DMS79 treated with DMSO at 0.1 percent for 48 hours (cell line): ENCODE measurements around the gene ALKBH2.
A peak's percentile ranks its signal among the peaks of the same experiment; 100 is the strongest.

ENCODE experiments used
- DNase-seq: peaks from one replicate; lab custom pipeline; 2025; lab: John Stamatoyannopoulos, UW

The ALKBH2 gene

GRCh38 chr12:109113661-109114321, 20.5 kb upstream of the ALKBH2 start:
- no peak for DNase-seq

GRCh38 chr12:109112720-109113465, 19.6 kb upstream of the ALKBH2 start:
- DNase-seq = no peak

GRCh38 chr12:109110988-109111495, 17.8 kb upstream of the ALKBH2 start:
- no peak for DNase-seq

- no peak for DNase-seq
Observed at GRCh38 chr12:109109746-109110350, 16.6 kb upstream of the ALKBH2 start.

DNA sequence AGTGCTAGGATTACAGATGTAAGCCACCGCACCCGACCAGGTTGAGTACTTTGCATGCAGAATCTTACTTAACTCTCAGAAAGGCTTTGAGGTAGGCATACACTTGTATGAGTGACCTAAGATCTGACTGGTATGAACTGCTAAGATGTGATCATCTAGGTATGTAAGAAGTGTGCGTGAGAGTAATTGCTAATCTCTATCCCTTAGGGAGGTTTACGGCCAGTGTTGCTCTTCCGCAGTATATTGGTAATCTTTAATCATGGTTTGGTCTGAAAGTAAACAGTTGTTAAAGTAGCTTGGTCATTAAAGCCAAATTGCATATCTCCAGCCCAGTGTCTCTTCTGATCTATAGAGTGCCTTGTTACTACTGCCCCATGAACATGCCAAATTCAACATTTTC, 11.9 kb upstream of the ALKBH2 start:
- DNase-seq = no peak

GRCh38 chr12:109102491-109102890, 9.2 kb upstream of the ALKBH2 start:
- no peak for DNase-seq

GRCh38 chr12:109100741-109101140, 7.5 kb upstream of the ALKBH2 start:
- DNase-seq = no peak

DNA sequence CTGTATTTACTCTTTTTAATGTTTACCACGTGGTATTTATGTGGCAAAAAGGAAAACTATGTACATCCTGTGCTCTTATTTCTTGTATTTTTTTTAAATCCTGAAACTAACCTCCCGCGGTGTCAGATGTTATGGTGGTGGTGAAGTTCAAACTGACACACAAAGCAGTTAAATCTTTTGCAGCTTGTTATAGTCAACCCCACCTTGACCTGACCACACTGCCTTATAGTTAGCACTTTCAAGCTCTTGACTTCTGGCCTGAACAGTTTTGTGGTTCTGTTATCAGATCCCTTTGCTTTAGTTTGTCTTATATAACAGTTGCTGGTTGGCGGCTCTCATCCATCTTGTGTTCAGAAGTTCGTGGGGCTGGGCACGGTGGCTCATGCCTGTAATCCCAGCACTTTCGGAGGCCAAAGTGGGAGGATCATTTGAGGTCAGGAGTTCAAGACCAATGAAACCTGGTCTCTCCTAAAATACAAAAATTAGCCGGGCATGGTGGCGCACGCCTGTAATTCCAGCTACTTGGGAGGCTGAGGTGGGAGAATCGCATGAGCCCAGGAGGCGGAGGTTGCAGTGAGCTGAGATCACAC, 6.3 kb upstream of the ALKBH2 start:
- DNase-seq = no peak

DNA sequence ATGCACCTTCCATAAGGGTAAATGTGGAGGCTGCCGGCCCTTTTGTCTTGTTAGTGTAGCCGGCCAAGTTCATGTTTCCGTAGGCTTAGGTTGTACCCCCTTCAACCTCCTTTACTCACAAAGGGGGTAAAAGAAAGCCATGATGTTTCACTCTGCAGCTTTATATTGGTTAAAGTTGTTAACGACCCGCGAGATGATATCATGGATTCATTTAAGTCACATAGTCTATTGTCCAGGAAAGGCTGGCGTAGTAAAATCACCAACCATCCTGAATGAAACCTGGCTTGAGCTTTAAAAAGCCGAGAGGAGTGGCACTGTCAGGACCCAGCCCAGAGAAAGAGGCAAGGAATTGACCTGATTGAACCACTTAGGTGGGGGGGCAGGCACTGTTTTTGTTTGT, 5.4 kb upstream of the ALKBH2 start:
- no peak for DNase-seq

DNA sequence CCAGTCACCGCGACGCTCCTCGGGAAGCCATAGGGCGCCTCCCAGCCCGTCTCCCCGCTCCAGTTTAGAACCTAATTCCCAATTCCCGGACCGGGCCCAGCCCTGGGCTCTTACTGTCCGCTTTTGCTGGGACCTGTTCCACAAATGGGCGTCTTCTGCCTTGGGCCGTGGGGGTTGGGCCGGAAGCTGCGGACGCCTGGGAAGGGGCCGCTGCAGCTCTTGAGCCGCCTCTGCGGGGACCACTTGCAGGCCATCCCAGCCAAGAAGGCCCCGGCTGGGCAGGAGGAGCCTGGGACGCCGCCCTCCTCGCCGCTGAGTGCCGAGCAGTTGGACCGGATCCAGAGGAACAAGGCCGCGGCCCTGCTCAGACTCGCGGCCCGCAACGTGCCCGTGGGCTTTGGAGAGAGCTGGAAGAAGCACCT, 4.9 kb upstream of the ALKBH2 start:
- DNase-seq = peak; percentile 43

DNA sequence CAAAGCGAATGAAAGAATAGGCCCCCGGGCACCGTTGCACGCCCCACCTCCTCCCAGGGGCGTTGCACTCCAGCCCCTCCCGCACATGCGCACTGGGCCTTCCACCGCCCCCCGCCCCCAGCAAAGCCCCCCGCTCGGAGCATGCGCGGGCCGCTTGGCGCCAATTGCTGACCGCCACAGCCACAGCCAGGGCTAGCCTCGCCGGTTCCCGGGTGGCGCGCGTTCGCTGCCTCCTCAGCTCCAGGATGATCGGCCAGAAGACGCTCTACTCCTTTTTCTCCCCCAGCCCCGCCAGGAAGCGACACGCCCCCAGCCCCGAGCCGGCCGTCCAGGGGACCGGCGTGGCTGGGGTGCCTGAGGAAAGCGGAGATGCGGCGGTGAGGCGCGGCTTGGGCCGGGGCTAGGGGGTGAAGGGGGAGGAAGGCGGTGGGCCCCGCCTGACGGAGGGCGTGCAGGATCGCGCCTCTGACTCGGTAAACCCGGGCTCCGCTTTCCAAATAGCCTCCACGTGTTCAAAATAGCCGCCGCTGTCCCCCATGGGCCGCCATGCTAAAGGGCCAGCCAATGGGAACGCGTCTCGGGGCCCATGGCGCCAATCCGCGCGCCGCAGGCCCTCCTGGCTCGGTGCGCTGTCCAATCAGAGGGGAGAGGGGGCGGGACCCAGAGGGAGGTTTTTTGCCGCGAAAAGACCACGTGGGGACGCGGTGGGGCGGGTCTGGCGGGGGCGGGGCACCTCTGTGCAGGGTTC, 4.3 kb upstream of the ALKBH2 start, which contains the start of gene UNG:
Gene UNG (plus strand): TSS at position 163 of the 748 bp plus-strand sequence. CDS start 83 bp downstream, at position 246.
- peak; percentile 94 for DNase-seq

GRCh38 chr12:109097140-109097434, 3.8 kb upstream of the ALKBH2 start:
- no peak for DNase-seq

GRCh38 chr12:109092497-109093021, 713 bp downstream of the ALKBH2 start:
- DNase-seq = no peak

DNA sequence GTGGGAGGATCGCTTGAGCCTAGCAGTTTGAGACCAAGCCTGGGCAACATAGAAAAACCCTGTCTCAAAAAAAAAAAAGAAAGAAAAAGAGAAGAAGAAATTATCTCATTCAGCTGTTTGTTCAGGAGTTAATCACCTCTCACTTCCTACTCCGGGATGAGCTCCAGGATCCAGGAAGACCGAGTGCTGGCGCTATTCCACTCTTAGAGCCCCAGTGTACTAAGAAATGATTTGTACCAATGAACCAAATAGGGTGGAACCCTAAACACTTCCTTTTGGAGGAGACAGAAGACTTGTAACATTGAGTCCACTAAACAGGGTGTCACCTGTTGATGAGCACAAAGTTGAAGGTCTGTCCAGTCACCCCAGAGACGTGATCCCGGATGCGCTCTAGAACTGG, 3.6 kb downstream of the ALKBH2 start:
- no peak for DNase-seq

- no peak for DNase-seq
Observed at GRCh38 chr12:109088818-109089217, 4.5 kb downstream of the ALKBH2 start.

GRCh38 chr12:109087250-109087649, 6.0 kb downstream of the ALKBH2 start:
- no peak for DNase-seq

GRCh38 chr12:109085590-109085989, 7.7 kb downstream of the ALKBH2 start:
- DNase-seq = no peak

DNA sequence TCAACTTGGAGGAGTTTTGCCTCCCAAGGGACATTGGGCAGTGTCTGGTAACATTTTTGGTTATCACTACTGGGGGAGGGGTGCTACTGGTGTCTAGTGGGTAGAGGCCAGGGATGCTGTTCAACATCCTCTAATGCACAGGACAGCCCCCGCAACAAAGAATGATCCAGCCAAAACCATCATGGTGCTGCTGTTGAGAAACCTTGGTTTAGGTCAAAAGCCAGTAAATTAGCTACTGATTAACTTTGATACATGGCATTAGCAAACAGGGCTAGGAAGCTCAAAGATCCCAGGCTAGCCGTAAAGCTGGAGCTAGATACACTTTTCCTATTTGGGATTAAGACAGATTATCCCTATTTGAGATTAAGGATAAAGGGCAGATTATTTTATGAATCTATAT, 8.8 kb downstream of the ALKBH2 start:
- DNase-seq = no peak

DNA sequence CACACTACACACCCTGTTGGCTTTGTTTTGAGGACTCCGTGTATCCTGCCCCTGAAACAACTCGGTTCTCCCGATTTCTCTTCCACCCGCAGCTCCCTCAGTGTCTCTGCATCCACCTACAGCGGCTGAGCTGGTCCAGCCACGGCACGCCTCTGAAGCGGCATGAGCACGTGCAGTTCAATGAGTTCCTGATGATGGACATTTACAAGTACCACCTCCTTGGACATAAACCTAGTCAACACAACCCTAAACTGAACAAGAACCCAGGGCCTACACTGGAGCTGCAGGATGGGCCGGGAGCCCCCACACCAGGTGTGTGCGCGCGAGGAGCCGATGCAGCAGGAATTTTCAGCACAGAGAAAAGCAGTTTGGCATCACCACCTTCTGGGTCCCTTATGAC, 10.5 kb downstream of the ALKBH2 start:
- DNase-seq = no peak

DNA sequence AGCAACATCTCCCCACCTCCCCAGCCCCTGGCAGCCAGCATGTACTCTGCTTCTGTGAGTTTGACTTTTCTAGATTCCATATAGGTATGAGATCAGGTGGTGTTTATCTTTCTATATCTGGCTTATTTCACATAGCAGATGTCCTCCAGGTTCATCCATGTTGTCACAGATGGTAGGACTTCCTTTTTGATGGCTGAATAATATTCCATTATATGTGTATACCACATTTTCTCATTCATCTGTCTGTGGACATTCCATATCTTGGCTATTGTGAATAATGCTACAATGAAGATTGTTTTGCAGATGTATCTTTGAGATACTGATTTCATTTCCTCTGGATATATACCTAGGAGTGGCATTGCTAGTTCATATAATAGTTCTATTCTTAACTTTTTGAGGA, 18.4 kb downstream of the ALKBH2 start:
- no peak for DNase-seq

DNA sequence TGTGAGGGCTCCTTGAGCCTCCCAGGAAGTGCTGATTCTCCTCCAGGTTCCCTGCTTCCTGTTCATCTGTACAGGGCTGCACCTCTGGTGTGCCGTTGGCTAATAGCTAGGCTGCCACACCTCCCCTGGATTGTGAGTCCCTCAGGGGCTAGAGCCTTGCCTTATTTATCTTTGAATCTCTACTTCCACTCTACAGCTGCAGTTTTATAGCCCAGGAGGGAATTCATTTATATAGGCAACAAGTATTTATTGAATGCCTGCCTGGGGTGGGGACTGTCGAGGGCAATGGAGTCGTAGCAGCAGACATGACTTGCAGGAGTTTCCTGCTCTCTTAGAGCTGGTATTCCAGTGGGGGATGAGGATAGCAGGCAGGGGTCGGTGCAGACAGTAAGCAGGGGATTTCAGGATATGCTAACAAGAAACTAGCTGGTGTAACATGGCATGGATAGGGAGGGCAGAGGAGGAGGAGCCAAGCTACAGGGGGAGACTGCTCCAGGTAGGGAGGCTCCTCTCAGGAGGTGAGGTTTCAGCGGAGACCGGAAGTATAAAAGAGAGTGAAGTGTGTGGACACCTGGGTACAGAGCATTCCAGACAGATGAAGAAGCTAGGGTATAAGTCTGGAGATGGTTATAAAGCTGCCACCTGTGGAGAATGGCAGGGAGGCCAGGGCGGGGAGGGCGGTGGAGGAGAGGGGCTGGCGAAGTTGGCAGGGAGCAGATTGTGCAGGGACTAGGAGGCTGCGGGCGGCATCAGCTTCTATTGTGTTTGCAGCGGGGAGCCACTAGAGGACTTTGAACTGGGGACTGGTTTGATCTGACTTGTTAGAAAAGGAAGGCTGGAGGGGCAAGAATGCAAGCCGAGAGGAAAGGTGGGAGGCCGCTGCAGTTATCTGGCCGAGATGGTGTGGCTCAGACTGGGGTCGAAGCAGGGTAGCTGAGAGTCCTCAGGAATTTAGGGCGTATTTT, 23.7 kb downstream of the ALKBH2 start:
- DNase-seq = peak; percentile 9
